Left renal cortex interstitium (tissue), 4 donors: ENCODE measurements around the gene ATP6AP1. TPM values are rescaled to one million over a fixed set of nuclear protein-coding genes. Genes with fewer than 3 reads are reported as not detected.

ENCODE experiments used
- DNase-seq, 4 donors: peaks; one replicate each; pipeline ENCODE4 v3.0.0-alpha.2; 2013; ENCODE audit warnings: low read depth in 4 of 4, low spot score in 2 of 4, missing footprints in 1 of 4
- polyA plus RNA-seq, 4 donors: library from polyadenylated mRNA; unstranded; fragments of 120-200 nt; gene quantifications; one replicate each; pipeline ENCODE4 v1.2.1, GENCODE V29; 2013; ENCODE audit not compliant: insufficient read length in 4 of 4

ATP6AP1 gene
- polyA plus RNA-seq, 4 donors = 142 to 176 (median 157) TPM

DNA sequence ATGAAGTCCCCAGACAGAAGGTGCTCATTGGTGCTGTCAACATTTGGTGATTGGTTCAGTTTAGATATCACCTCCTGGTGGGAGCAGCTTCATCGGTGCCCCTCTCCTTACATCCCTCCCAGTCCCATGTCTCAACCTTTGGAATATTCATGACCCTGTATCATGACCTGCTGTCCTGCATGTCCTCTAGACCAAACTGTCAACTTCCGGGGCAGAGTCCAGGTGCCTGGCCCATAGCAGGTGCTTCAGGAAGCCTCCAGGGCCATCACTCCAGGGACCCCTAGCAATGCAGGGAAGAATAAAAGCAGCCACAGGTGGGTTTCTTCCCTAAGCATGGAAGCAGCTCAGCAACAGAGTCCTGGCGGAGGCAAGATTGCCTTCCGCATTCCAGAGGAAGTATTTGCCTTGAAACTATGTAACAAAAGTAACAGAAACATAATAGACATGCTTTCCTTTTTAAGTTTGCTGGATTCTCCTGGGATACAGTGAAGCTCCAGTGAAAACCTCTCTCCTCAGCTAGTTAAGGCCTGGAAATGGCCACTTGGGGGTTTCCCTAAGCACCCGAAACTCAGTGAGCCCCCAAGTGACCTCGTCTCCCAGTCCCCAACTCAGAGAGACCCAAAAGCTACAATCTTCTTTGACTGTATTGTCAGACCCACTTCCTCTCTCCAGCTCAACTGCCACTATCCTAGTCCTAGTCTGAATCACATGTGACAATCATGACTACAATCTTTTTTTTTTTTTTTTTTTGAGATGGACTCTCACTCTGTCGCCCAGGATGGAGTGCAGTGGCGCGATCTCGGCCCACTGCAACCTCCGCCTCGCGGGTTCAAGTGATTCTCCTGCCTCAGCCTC lies 1.3 kb upstream of the ATP6AP1 start:
- DNase-seq = no peak

DNA sequence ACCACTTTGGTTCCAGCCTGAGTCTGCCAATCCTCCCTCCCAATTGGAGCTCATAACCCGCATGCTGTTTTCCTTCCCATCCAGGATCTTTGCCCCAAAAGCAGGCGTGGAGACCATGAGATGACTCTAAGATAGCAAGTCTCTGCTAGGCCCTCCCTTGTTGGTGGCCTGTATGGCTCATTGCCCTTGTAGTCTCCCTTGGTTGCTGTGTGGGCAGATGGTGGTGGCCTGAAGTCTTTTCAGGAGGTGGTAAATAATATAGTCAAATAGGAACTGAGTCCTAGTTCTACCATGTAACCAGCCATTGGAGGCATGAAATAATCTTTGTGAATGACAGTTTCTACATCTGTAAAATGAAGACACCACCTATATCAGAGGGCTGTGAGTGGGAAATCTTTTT lies 1.2 kb downstream of the ATP6AP1 start:
- no peak for DNase-seq

DNA sequence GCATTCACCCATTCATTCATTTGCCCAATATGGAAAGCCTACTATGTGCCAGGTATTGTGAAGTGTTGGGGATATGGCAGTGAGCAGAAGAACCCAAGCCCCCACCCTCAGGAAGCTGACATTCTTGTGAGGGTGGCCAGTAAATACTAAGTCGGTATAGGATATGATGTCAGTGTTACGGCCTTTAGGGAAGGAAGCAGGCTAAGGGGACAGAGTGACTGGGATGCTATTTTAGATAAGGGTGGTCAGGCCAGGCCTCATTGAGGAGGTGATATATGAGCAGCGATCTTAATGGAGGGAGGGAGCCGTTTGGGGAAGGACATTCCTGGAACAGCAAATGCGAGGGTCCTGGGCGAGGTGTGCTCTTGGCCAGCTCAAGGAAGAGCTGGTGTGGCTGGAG lies 2.0 kb downstream of the ATP6AP1 start:
- no peak for DNase-seq

DNA sequence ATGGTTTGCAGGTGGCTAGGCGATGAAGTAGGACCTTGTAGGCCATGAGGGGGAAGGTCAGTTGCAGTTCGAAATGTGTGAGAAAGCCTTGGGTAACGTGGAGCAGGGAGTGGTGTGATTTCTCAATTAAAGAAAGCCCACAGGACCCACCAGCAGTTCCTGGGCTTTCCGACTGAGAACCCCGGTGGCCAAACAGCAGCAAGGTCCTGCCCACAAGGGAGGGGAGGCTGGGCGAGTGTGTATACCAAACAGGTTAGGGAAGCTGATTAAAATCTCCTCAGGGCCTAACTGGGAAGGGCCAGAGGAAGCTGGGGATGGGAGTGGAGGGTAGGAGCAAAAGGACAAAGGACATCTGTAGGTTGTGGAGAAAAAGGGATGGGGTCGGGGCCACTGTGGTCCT lies 2.4 kb downstream of the ATP6AP1 start:
- DNase-seq = no peak

DNA sequence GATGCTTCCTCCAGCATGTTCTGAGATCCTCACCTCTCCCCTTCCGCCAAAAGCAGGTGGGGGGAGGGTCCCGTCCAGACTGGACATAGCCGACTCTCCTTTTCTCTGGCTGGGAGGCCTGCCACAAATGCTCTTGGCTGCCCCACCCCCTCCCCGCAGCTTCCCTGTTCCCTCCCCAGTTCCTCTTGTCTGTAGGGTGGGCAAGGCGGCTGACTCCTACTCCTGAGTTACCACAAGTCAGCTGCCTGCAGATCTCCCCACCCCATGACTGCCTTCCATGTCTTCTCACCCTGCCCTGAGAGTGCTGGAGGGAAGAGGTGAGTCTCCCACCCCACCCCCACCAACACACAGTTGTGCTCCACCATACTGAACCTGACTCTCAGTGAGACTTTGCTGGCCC lies 2.9 kb downstream of the ATP6AP1 start:
- no peak for DNase-seq

DNA sequence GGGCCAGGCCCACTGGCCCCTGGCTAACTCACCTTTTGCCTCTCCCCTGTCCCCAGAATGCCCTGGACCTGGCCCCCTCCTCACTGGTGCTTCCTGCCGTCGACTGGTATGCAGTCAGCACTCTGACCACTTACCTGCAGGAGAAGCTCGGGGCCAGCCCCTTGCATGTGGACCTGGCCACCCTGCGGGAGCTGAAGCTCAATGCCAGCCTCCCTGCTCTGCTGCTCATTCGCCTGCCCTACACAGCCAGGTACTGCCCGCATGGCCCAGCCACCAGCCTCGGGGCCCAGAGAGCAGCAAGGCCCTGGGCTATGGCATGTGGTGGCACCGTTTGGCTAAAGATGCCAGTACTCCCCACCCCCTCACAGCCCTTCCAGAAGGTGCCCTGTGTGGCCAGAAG lies 3.7 kb downstream of the ATP6AP1 start:
- no peak for DNase-seq

DNA sequence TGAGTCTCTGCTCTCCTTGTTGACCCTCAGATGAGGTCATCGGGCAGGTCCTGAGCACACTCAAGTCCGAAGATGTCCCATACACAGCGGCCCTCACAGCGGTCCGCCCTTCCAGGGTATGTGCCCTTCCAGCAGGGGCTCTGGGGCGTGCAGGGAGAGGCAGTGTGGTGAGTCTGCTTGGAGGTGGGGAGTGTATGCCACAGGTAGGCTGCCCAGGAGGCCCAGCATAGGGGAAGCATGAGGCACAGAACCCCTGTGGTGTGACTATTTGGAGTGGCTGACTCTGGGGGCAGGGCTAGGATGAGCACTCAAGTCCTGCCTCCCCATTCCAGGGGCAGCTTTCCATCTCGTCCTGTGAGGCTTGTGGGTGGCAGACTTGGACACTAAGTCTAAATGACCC lies 5.1 kb downstream of the ATP6AP1 start:
- DNase-seq = no peak

DNA sequence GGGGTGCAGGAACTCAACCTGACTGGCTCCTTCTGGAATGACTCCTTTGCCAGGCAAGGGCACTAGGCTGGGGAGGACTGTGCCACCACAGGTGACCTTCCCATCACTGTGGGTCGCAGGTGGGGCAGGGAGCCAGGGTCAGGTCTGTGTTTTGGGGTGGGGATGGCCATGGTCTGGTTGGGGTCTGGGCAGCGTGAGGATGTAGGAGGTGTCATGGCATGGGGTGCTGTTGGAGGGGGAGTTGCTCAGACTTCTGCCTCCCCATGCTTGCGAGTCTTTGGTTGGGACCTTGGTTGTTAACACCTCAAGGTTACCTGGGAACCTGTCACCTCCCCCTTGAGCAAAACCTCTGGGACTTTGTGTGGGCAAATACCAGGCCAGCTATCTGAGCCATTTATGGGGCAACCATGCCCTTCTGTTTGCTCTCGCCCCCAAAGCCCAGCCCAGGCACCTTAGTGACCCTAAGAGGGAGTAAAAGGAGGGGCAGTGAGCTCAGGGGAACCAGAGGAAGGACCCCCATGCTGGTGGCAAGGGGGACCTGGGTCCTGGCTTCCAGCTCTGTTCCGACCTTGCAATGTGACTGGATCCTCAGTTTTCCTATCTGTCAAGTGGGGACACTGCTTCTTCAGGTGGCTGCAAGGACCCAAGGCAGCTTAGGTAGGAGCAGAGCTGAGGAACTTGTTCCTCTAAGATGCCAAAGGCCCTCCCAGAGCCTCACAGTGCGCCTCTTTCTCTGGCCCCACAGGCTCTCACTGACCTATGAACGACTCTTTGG lies 6.1 kb downstream of the ATP6AP1 start:
- DNase-seq = no peak

DNA sequence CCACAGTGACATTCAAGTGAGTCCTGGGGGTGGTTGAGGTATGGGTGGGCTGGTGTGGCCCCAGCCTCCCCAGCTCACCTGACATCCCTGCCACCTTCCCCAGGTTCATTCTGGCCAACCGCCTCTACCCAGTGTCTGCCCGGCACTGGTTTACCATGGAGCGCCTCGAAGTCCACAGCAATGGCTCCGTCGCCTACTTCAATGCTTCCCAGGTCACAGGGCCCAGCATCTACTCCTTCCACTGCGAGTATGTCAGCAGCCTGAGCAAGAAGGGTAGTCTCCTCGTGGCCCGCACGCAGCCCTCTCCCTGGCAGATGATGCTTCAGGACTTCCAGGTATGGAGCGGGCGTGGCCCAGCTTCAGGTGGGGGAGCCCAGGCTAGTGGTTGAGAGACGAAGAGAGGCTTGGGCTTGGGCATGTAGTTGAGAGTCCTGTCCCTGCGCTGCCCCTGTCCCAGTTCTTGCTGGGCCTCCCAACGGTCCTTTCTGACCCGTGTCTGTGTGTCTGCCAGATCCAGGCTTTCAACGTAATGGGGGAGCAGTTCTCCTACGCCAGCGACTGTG lies 6.8 kb downstream of the ATP6AP1 start:
- DNase-seq = no peak

DNA sequence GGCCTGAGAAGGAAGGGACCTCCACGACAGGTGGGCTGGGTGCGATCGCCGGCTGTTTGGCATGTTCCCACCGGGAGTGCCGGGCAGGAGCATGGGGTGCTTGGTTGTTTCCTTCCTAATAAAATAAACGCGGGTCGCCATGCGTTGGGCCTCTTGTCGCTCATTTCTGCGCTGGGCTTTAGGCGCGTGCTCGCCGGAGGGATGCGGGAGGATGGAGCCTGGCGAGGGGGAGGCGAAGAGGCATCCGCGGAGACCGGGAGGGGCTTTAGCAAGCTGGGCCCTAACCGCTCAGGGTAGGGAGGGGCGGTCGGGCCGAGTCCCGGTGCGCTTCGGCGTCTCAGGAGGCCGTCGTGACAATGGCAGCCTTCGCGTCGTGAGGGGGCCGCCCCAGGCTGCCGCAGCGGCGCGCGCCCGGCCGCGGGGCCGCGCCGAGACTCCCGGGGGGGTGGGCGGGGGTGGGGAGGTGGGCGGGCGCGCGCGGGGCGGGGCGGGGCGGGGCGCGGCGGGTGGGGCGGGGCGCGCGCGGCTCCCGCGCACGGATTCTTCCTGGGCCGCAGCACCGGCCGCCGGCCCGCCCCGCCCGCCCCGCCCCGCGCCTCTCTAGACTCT lies 8.0 kb downstream of the ATP6AP1 start:
- DNase-seq = no peak

DNA sequence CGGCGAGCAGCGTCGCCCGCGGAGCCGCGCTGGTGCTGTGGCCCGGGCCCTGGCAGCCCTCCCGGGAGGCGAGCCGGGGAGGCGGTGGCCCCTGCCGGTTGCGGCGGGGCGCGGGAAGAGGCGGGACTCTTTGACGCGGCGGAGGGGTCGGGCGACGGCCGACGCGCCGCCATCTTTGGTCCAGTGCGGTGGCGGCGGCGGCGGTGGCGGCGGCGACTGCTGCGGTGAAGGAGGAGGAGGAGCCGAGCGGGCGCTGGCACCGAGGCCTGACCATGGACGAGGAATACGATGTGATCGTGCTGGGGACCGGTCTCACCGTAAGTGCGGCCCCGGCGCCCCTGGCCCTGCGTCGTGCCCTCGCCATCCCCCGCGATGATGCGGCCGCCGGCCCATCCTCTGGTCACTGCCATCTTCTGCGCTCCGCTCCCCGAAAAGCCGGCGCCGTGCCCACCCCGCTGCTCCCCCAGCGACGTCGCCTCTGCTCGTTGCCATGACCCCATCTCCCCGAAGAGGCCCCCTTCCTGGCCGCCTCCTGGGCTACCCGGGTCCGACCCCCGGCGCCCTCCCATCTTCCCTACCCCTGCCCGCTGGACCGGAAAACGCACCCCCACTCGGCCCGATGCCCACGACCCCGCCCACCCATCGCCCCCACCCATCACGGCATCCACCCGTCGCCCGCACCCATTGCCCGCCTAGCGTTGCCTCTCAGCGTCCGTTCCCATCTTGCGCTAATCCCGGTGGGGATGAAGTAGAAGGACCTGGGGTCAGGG lies 8.7 kb downstream of the ATP6AP1 start, which contains the start of gene GDI1:
Gene GDI1 (plus strand): TSS at position 172 of the 770 bp plus-strand sequence. CDS start 101 bp downstream, at position 273.
- DNase-seq = no peak

DNA sequence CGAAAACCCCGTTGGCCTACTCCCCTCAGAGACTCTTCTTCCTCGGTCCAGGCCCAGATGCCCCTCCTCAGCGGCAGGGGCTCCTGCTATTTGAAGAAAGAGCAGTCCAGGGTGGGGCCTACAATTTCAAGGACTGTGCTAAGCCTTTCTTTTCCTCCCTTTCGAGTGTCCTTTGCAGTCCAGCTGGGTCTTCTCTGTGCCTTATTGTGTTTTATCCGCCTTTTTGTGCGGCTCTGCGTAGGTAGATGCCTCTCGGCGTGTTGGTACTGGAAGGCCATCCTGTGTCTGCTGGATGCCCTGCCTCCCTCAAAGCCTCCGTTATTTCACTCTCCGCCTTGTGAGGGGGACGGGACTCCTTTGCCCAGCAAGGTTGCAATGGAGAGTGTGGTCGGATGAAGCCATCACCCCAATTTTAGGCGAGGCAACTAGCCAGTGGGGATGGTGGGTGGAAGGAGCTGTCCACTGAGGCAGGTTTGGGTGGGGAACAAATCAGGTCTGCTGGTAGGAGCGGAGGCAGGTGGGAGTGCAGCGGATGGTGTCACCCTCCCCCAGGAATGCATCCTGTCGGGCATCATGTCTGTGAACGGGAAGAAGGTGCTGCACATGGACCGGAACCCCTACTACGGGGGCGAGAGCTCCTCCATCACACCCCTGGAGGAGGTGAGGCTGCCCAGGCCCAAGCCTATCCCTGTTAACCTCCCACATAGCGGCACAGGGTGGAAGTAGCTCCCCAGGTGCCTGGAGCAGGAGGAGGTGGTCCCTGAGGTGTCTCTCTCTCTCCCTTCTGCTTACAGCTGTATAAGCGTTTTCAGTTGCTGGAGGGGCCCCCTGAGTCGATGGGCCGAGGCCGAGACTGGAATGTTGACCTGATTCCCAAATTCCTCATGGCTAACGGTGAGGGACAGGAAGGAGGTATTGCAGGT lies 9.8 kb downstream of the ATP6AP1 start:
- no peak for DNase-seq

DNA sequence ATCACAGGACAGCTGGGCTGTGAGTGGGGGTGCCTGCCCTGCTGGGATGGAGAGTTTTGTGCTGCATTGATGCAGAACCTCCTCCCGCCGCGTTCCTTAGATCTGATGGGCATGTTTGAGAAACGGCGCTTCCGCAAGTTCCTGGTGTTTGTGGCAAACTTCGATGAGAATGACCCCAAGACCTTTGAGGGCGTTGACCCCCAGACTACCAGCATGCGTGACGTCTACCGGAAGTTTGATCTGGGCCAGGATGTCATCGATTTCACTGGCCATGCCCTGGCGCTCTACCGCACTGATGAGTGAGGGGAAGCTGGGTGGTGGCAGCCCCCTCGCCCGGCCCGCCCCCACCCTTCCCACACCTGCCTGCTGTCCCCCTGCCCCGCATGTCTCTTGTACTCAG lies 11.4 kb downstream of the ATP6AP1 start:
- no peak for DNase-seq

DNA sequence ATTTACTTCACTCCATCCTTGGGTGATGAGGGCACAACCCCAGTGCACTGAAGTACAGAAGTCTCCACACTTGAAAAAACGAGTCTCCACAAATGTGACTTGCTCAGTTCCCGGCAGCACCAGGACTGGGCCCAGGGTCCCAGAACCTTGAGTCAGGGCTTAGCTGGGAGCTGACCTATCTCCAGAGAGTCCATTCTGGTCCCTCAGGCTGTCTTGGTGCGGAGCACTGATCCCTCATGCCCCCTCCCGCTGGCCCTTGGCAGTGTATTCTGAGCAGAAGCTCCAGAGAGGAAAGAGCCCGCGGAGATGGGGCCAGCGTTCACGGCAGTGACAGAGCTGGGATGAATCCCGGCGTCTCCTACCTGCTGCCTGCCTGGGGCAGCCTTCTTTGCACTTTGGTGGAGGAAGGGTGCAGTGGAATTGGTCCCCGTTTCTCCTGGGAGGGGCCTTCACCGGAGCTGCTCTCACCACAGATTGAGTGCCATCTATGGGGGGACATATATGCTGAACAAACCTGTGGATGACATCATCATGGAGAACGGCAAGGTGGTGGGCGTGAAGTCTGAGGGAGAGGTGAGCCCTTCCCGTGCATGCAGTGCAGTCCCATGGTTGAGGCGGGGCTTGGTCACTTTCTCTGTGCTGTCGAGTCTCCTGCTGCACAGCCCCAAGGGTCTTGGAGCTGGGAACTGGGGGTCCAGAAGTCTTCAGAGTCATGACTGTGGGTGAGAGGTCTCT lies 12.3 kb downstream of the ATP6AP1 start:
- no peak for DNase-seq

DNA sequence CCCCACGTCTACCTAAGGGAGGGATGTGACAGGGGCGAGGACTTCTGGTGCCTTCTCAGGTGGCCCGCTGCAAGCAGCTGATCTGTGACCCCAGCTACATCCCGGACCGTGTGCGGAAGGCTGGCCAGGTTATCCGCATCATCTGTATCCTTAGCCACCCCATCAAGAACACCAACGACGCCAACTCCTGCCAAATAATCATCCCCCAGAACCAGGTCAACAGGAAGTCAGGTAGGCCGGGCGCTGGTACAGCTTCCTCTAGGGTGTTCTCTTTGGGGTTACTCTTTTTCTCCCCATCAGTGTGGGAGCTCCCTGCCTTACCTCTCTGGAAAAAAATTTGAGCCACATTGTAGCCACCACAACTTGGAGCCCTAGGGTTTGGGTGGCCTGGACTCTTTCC lies 13.1 kb downstream of the ATP6AP1 start:
- no peak for DNase-seq

DNA sequence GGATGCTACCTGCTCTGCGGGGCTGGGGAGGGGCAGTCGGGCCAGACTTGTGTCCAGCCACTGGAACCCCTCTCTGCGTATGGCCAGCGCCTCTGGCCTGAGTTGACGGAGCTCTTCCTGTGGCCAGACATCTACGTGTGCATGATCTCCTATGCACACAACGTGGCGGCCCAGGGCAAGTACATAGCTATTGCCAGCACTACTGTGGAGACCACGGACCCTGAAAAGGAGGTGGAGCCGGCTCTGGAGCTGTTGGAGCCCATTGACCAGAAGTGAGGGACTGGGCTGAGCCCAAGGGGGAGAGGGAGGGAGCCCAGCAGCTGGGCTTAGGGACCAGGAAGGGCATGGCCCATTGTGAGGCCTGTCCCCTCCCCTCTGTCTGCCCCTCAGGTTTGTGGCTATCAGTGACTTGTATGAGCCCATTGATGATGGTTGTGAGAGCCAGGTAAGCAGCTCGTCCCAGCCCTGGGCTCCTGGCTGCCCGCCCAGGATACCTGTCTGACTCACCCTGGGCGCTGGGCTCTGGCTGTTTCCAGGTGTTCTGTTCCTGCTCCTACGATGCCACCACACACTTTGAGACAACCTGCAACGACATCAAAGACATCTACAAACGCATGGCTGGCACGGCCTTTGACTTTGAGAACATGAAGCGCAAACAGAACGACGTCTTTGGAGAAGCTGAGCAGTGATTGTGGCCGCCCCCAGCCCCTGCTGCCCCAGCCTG lies 13.7 kb downstream of the ATP6AP1 start:
- no peak for DNase-seq

DNA sequence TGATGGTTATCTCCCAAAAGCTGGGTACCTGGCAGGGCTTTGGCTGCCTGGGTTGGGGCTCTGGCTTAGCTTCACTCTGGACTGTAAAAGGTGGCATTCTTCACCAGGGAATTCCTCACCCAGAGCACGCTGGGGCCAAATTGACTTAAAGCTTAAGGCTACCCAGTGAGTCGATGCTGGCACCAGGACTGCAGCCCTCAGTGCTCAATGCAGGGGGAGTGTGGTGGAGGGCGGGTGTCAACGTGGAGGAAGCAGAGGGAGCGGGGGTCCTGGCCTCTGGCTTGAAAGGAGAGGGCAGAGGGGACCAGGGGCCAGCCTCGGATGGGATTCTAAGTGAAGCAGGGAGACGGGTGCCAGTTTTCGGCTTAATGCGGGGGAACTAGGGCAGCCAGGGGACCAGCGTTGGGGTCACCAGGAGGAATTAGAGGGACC lies 15.0 kb downstream of the ATP6AP1 start:
- no peak for DNase-seq
